SK-N-SH treated with all-trans-retinoic acid at 6 μM for 48 hours (cell line): Measurements from ENCODE around the gene COL4A4.
A peak's percentile ranks its signal among the peaks of the same experiment; 100 is the strongest.
"Not testable (repeated sequence)": the region's sequence is repeated elsewhere in the genome, so short reads cannot be mapped to it uniquely, and the experiment has no call there.

ENCODE experiments used
- ATAC-seq: fragments of 200-7000 bp; cut with Tn5 transposase; 3 replicates; pipeline ENCODE4 v1.9.1; 2020; ENCODE audit warnings: mild to moderate bottlenecking, moderate library complexity
- BACH2 ChIP-seq: fragments of 250-450 bp; sonication (Bioruptor Pico); IDR thresholded peaks from 2 replicates; pipeline ENCODE4 v1.9.0; 2021; ENCODE audit warnings: mild to moderate bottlenecking, borderline replicate concordance
- CREB5 ChIP-seq: fragments of 250-450 bp; sonication (Bioruptor Pico); IDR thresholded peaks from 2 replicates; pipeline ENCODE4 v1.5.1; 2020; ENCODE audit warnings: low read depth, mild to moderate bottlenecking, moderate library complexity
- CSDC2 ChIP-seq: fragments of 250-450 bp; sonication (Bioruptor Pico); IDR thresholded peaks from 2 replicates; pipeline ENCODE4 v1.5.0; 2020; ENCODE audit warnings: mild to moderate bottlenecking, moderate library complexity
- CSRNP3 ChIP-seq: fragments of 250-450 bp; sonication (Bioruptor Pico); IDR thresholded peaks from 2 replicates; pipeline ENCODE4 v1.5.1; 2021; ENCODE audit warnings: mild to moderate bottlenecking, moderate library complexity
- ESRRG ChIP-seq: fragments of 250-450 bp; sonication (Bioruptor Pico); IDR thresholded peaks from 2 replicates; pipeline ENCODE4 v1.6.1; 2021; ENCODE audit warnings: mild to moderate bottlenecking
- GLIS3 ChIP-seq: fragments of 250-450 bp; sonication (Bioruptor Pico); IDR thresholded peaks from 2 replicates; pipeline ENCODE4 v1.5.0; 2020; ENCODE audit warnings: mild to moderate bottlenecking, moderate library complexity
- PPARA ChIP-seq: fragments of 250-450 bp; sonication (Bioruptor Pico); IDR thresholded peaks from 2 replicates; pipeline ENCODE4 v1.5.0; 2020; ENCODE audit warnings: mild to moderate bottlenecking, borderline replicate concordance
- RARB ChIP-seq: fragments of 250-450 bp; sonication (Bioruptor Pico); IDR thresholded peaks from 2 replicates; pipeline ENCODE4 v1.8.0; 2021; ENCODE audit warnings: mild to moderate bottlenecking, moderate library complexity
- SNAI2 ChIP-seq: fragments of 250-450 bp; sonication (Bioruptor Pico); IDR thresholded peaks from 2 replicates; pipeline ENCODE4 v1.5.0; 2020; ENCODE audit warnings: mild to moderate bottlenecking, moderate library complexity
- TCF4 ChIP-seq: fragments of 250-450 bp; sonication (Bioruptor Pico); IDR thresholded peaks from 2 replicates; pipeline ENCODE4 v1.8.0; 2021; ENCODE audit warnings: mild to moderate bottlenecking, moderate library complexity, borderline replicate concordance
- TOX ChIP-seq: fragments of 250-450 bp; sonication (Bioruptor Pico); IDR thresholded peaks from 2 replicates; pipeline ENCODE4 v1.8.0; 2021; ENCODE audit warnings: mild to moderate bottlenecking, moderate library complexity, borderline replicate concordance
- ZFP3 ChIP-seq: fragments of 250-450 bp; sonication (Bioruptor Pico); IDR thresholded peaks from 2 replicates; pipeline ENCODE4 v1.5.0; 2020; ENCODE audit warnings: mild to moderate bottlenecking, moderate library complexity
- ZFP30 ChIP-seq: fragments of 450-650 bp; formaldehyde crosslinking; IDR thresholded peaks from 2 replicates; pipeline ENCODE4 v1.5.0; 2022; ENCODE audit warnings: mild to moderate bottlenecking, moderate library complexity
- ZNF70 ChIP-seq: fragments of 450-650 bp; formaldehyde crosslinking; IDR thresholded peaks from 2 replicates; pipeline ENCODE4 v1.5.0; 2020; ENCODE audit warnings: mild to moderate bottlenecking, moderate library complexity
- ZNF8 ChIP-seq: fragments of 450-650 bp; formaldehyde crosslinking; IDR thresholded peaks from 2 replicates; pipeline ENCODE4 v1.5.0; 2020; ENCODE audit warnings: mild to moderate bottlenecking, moderate library complexity
- TF ChIP-seq, protein P1 (sequence below): fragments of 250-450 bp; sonication (Bioruptor Pico); IDR thresholded peaks from 2 replicates; pipeline ENCODE4 v1.8.0; 2020; ENCODE audit warnings: mild to moderate bottlenecking, moderate library complexity, borderline replicate concordance
- TF ChIP-seq, protein P2 (sequence below): fragments of 250-450 bp; sonication (Bioruptor Pico); IDR thresholded peaks from 2 replicates; pipeline ENCODE4 v1.5.0; 2020; ENCODE audit warnings: mild to moderate bottlenecking, moderate library complexity
- TF ChIP-seq, protein P3 (sequence below): fragments of 250-450 bp; sonication (Bioruptor Pico); IDR thresholded peaks from 2 replicates; pipeline ENCODE4 v1.8.0; 2021; ENCODE audit warnings: low read depth, mild to moderate bottlenecking, moderate library complexity, borderline replicate concordance

COL4A4 gene

GRCh38 chr2:227177592-227178336, 13.8 kb upstream of the COL4A4 start (continued):
- TF ChIP-seq, protein P1, sequence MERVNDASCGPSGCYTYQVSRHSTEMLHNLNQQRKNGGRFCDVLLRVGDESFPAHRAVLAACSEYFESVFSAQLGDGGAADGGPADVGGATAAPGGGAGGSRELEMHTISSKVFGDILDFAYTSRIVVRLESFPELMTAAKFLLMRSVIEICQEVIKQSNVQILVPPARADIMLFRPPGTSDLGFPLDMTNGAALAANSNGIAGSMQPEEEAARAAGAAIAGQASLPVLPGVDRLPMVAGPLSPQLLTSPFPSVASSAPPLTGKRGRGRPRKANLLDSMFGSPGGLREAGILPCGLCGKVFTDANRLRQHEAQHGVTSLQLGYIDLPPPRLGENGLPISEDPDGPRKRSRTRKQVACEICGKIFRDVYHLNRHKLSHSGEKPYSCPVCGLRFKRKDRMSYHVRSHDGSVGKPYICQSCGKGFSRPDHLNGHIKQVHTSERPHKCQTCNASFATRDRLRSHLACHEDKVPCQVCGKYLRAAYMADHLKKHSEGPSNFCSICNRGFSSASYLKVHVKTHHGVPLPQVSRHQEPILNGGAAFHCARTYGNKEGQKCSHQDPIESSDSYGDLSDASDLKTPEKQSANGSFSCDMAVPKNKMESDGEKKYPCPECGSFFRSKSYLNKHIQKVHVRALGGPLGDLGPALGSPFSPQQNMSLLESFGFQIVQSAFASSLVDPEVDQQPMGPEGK (CRISPR knock-in tag): no peak

GRCh38 chr2:227171779-227172178, 7.8 kb upstream of the COL4A4 start:
- ATAC-seq: not testable (repeated sequence)

GRCh38 chr2:227164763-227165291, 822 bp upstream of the COL4A4 start:
- no peak for TF ChIP-seq ESRRG (CRISPR knock-in tag)
- TF ChIP-seq, protein P1 (CRISPR knock-in tag): no peak
- no peak for TF ChIP-seq CSRNP3
- no peak for TF ChIP-seq CREB5 (CRISPR knock-in tag)
- TF ChIP-seq SNAI2: no peak
- no peak for TF ChIP-seq PPARA (CRISPR knock-in tag)
- ATAC-seq: peak; percentile 56

DNA sequence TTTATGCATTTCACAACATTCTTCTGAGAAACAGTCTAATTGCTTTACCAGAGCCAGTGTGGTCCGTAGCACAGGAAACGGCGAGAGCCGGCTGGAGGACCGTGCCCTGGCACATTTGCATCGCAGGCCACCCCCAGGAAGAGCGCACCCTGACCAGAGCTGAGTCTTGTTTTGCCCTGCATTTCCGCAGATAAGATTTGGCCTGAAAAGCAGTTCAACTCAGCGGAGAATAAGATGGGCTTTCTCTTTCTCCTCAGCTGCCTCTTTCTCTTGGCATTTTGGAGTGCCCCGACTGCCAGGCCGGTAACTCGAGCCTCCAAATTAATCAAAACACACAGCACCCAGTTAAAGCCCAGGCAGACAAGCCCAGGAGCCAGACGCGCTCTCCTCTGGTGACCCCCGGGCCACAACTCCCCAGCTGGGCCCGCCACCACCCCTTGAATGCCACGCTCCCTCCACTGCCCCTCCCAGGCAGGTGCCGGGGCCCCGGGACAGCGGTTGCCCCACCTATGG, 464 bp downstream of the COL4A4 start:
- ATAC-seq: peak; percentile 49

More for the DNA sequence above, 464 bp downstream of the COL4A4 start:
- TF ChIP-seq TOX (CRISPR knock-in tag): no peak
- no peak for TF ChIP-seq PPARA (CRISPR knock-in tag)
- TF ChIP-seq GLIS3 (CRISPR knock-in tag): no peak
- no peak for TF ChIP-seq ZNF8 (CRISPR knock-in tag)
- TF ChIP-seq RARB (CRISPR knock-in tag): no peak
- no peak for TF ChIP-seq TCF4 (CRISPR knock-in tag)
- TF ChIP-seq, protein P1 (CRISPR knock-in tag): no peak
- no peak for TF ChIP-seq ZFP30 (CRISPR knock-in tag)
- no peak for TF ChIP-seq ZFP3 (CRISPR knock-in tag)
- TF ChIP-seq, protein P2, sequence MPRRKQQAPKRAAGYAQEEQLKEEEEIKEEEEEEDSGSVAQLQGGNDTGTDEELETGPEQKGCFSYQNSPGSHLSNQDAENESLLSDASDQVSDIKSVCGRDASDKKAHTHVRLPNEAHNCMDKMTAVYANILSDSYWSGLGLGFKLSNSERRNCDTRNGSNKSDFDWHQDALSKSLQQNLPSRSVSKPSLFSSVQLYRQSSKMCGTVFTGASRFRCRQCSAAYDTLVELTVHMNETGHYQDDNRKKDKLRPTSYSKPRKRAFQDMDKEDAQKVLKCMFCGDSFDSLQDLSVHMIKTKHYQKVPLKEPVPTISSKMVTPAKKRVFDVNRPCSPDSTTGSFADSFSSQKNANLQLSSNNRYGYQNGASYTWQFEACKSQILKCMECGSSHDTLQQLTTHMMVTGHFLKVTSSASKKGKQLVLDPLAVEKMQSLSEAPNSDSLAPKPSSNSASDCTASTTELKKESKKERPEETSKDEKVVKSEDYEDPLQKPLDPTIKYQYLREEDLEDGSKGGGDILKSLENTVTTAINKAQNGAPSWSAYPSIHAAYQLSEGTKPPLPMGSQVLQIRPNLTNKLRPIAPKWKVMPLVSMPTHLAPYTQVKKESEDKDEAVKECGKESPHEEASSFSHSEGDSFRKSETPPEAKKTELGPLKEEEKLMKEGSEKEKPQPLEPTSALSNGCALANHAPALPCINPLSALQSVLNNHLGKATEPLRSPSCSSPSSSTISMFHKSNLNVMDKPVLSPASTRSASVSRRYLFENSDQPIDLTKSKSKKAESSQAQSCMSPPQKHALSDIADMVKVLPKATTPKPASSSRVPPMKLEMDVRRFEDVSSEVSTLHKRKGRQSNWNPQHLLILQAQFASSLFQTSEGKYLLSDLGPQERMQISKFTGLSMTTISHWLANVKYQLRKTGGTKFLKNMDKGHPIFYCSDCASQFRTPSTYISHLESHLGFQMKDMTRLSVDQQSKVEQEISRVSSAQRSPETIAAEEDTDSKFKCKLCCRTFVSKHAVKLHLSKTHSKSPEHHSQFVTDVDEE: no peak
- TF ChIP-seq, protein P3, sequence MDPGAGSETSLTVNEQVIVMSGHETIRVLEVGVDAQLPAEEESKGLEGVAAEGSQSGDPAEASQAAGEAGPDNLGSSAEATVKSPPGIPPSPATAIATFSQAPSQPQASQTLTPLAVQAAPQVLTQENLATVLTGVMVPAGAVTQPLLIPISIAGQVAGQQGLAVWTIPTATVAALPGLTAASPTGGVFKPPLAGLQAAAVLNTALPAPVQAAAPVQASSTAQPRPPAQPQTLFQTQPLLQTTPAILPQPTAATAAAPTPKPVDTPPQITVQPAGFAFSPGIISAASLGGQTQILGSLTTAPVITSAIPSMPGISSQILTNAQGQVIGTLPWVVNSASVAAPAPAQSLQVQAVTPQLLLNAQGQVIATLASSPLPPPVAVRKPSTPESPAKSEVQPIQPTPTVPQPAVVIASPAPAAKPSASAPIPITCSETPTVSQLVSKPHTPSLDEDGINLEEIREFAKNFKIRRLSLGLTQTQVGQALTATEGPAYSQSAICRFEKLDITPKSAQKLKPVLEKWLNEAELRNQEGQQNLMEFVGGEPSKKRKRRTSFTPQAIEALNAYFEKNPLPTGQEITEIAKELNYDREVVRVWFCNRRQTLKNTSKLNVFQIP (CRISPR knock-in tag): no peak
- no peak for TF ChIP-seq ZNF70 (CRISPR knock-in tag)
- TF ChIP-seq CSDC2: no peak
- TF ChIP-seq BACH2 (CRISPR knock-in tag): no peak
- no peak for TF ChIP-seq SNAI2
- TF ChIP-seq CSRNP3: no peak
- no peak for TF ChIP-seq ESRRG (CRISPR knock-in tag)
